Mesenteric fat pad (tissue), 1 donor: ENCODE results near the gene SUV39H1. TPM values are rescaled to one million over a fixed set of nuclear protein-coding genes. Genes with fewer than 3 reads are reported as not detected.

Experiments
- total RNA-seq: library from RNA; stranded (reverse); fragmentation: NEBNext Ultra II Directional; extraction: Animal tissue kit (Norgen Biotek cat#: 25700); gene quantifications from one replicate; pipeline ENCODE4 v1.2.1, GENCODE V29; 2021
- donor health status: DM: yes; HTN: yes; CAD: no.

Gene SUV39H1
- total RNA-seq, 1 donor from 2014 or later: 5.1 TPM

Other genes with a start within 250 kb of the SUV39H1 start
- 4.4 TPM for gene SLC38A5, start 226.5 kb upstream of the SUV39H1 start, total RNA-seq
- gene FTSJ1, start 220.5 kb upstream of the SUV39H1 start, total RNA-seq: 40.4 TPM
- 7.8 TPM for gene PORCN, start 187.7 kb upstream of the SUV39H1 start, total RNA-seq
- 18.8 TPM for gene EBP, start 174.9 kb upstream of the SUV39H1 start, total RNA-seq
- 19.9 TPM for gene TBC1D25, start 157.0 kb upstream of the SUV39H1 start, total RNA-seq
- 343 TPM for gene RBM3, start 122.2 kb upstream of the SUV39H1 start, total RNA-seq
- gene WDR13, start 99.2 kb upstream of the SUV39H1 start, total RNA-seq: 96.9 TPM
- 22.0 TPM for gene WAS, start 12.9 kb upstream of the SUV39H1 start, total RNA-seq
- gene GLOD5, start 65.0 kb downstream of the SUV39H1 start, total RNA-seq: not detected
- gene GATA1, start 89.9 kb downstream of the SUV39H1 start, total RNA-seq: not detected
- 47.1 TPM for gene HDAC6, start 105.3 kb downstream of the SUV39H1 start, total RNA-seq
- gene ERAS, start 129.8 kb downstream of the SUV39H1 start, total RNA-seq: not detected
- gene PCSK1N, start 138.9 kb downstream of the SUV39H1 start, total RNA-seq: not detected
- gene TIMM17B, start 201.0 kb downstream of the SUV39H1 start, total RNA-seq: 22.1 TPM
- 50.6 TPM for gene PQBP1, start 201.2 kb downstream of the SUV39H1 start, total RNA-seq
- gene SLC35A2, start 214.9 kb downstream of the SUV39H1 start, total RNA-seq: 24.5 TPM
- 5.7 TPM for gene PIM2, start 222.3 kb downstream of the SUV39H1 start, total RNA-seq